Stimulated activated CD8-positive, alpha-beta memory T cell treated with anti-CD3 and anti-CD28 coated beads, Interleukin-15, amount 100 ng/mL, for 4 hours (primary cell): ENCODE measurements around the gene PTPRE.

Source experiments
- DNase-seq, 2 donors: peaks; one replicate each; pipeline ENCODE4 v3.0.0-alpha.2; 2020; ENCODE audit warnings: low read depth in 2 of 2

The PTPRE gene

GRCh38 chr10:127926455-127926854 lies 19.6 kb downstream of the PTPRE start:
- DNase-seq: no peak

GRCh38 chr10:127928021-127928806 lies 21.3 kb downstream of the PTPRE start:
- no peak for DNase-seq

GRCh38 chr10:127932521-127933270 lies 25.8 kb downstream of the PTPRE start:
- DNase-seq: no peak

- no peak for DNase-seq
Observed at GRCh38 chr10:127933271-127933670, 26.4 kb downstream of the PTPRE start.

- no peak for DNase-seq
Observed at GRCh38 chr10:127934383-127934782, 27.5 kb downstream of the PTPRE start.

- no peak for DNase-seq
Observed at GRCh38 chr10:127935071-127935561, 28.2 kb downstream of the PTPRE start.

- DNase-seq: no peak
Observed at GRCh38 chr10:127937069-127937468, 30.2 kb downstream of the PTPRE start.

- no peak for DNase-seq
Observed at GRCh38 chr10:127937915-127938463, 31.1 kb downstream of the PTPRE start.

- DNase-seq: no peak
Observed at GRCh38 chr10:127939786-127940330, 33.0 kb downstream of the PTPRE start.

- DNase-seq: no peak
Observed at GRCh38 chr10:127940866-127941640, 34.1 kb downstream of the PTPRE start.

GRCh38 chr10:127942811-127943210 lies 35.9 kb downstream of the PTPRE start:
- DNase-seq: no peak

GRCh38 chr10:127943336-127943910 lies 36.5 kb downstream of the PTPRE start:
- DNase-seq: no peak

- no peak for DNase-seq
Observed at GRCh38 chr10:127944256-127944655, 37.4 kb downstream of the PTPRE start.

- no peak for DNase-seq
Observed at GRCh38 chr10:127945341-127945758, 38.4 kb downstream of the PTPRE start.

GRCh38 chr10:127945948-127946711 lies 39.2 kb downstream of the PTPRE start:
- DNase-seq: no peak

GRCh38 chr10:127947211-127947610 lies 40.3 kb downstream of the PTPRE start:
- DNase-seq: no peak

GRCh38 chr10:127948791-127949190 lies 41.9 kb downstream of the PTPRE start:
- no peak for DNase-seq

GRCh38 chr10:127949831-127950230 lies 42.9 kb downstream of the PTPRE start:
- no peak for DNase-seq

GRCh38 chr10:127951861-127952574 lies 45.1 kb downstream of the PTPRE start:
- no peak for DNase-seq

GRCh38 chr10:127952575-127952869 lies 45.6 kb downstream of the PTPRE start:
- DNase-seq: no peak
